ENCODE measurements around the gene MYH7B. TPM values are rescaled to one million over a fixed set of nuclear protein-coding genes. Genes with fewer than 3 reads are reported as not detected.

Gene MYH7B
- total RNA-seq, 2 donors from 2014 or later: 0.42 to 0.57 TPM

DNA sequence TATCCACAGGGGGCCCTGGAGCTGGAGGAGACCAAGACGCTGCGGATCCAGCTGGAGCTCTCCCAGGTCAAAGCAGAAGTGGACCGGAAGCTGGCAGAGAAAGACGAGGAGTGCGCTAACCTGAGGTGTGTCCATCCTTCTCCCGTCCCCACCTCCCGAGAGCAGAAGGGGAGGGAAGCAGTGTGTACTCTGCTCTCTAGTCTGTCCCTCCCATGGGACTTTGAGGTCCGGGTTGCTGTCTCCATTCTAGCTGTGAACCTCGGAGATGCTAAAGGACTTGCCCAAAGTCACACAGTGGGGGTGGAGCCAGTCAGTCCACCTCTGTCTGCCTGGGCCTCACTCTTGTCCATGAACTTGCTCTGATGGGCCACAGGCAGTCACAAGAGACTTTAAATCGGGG is 44.1 kb downstream of the MYH7B start:
- intact Hi-C loops (cut with DNase I): loop anchor here in 1 of 2 donors (5.0 kb wide), 1 partner anchor 1333 kb away; no protein-coding TSS in a partner anchor
- DNase-seq (ENCODE audit: low spot score): no peak

DNA sequence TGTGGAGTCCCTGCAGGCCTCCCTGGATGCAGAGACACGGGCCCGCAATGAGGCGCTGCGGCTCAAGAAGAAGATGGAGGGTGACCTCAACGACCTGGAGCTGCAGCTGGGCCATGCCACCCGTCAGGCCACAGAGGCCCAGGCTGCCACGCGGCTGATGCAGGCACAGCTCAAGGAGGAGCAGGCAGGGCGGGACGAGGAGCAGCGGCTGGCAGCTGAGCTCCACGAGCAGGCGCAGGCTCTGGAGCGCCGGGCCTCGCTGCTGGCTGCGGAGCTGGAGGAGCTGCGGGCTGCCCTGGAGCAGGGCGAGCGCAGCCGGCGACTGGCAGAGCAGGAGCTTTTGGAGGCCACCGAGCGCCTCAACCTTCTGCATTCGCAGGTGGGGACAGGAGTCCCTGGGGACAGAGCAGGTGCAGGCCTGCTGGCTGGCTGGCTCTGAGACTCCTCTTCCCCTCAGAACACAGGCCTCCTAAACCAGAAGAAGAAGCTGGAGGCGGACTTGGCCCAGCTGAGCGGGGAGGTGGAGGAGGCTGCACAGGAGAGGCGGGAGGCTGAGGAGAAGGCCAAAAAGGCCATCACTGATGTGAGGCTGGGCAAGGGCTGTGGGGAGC is 44.7 kb downstream of the MYH7B start:
- intact Hi-C loops (cut with DNase I): no loop called here
- no peak for DNase-seq (ENCODE audit: low spot score)

- no peak for DNase-seq (ENCODE audit: low spot score)
- intact Hi-C loops (cut with DNase I): no loop called here
Observed at GRCh38 chr20:35000922-35001595, 45.4 kb downstream of the MYH7B start.

- DNase-seq (ENCODE audit: low spot score): no peak
- intact Hi-C loops (cut with DNase I): no loop called here
Observed at GRCh38 chr20:35001596-35002362, 46.1 kb downstream of the MYH7B start.

GRCh38 chr20:35002426-35003210 is 47.0 kb downstream of the MYH7B start:
- peak; percentile 62 for DNase-seq (ENCODE audit: low spot score)
- intact Hi-C loops (cut with DNase I): no loop called here

DNA sequence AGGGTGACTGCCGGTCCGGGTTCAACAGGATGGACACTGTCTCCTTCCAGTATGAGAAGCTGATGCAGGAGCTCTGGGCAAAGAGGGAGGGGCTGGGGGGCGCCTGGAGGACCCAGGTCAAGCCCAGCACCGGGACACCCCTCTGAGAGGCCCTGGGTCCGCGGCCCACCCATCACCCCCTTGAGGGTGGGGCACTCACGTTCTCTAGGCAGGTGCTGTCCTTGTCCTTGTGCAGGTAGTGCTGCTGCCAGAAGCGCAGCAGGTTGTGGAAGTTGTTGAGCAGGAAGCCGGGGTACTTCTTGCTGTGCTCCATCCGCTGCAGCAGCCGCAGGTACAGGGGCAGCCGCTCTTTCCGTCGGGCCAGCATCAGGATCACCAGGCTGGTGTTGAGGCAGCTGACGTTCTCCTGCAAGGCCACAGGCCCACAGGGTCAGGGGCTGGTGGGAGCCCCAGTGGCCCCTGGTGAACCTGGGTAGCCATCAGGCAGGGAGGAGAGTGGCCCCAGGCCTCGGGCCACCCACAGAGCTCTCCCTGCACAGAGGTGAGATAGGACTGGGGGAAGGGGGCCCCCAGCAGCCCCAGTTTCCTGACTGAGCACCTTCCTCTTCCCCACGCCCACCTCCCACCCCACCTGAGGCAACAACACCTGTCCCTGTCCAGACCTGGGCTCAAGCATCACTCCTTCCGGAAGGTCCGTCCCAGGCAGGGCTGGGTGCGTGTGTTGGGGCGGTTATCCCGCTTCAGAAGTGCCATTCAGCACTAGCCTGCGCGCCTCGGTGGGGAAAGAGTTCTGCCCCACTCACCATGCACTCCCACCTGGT is 47.8 kb downstream of the MYH7B start:
- peak; percentile 72 for DNase-seq (ENCODE audit: low spot score)
- intact Hi-C loops (cut with DNase I): no loop called here

GRCh38 chr20:35004051-35004725 is 48.5 kb downstream of the MYH7B start:
- DNase-seq (ENCODE audit: low spot score): peak; percentile 66
- intact Hi-C loops (cut with DNase I): no loop called here

DNA sequence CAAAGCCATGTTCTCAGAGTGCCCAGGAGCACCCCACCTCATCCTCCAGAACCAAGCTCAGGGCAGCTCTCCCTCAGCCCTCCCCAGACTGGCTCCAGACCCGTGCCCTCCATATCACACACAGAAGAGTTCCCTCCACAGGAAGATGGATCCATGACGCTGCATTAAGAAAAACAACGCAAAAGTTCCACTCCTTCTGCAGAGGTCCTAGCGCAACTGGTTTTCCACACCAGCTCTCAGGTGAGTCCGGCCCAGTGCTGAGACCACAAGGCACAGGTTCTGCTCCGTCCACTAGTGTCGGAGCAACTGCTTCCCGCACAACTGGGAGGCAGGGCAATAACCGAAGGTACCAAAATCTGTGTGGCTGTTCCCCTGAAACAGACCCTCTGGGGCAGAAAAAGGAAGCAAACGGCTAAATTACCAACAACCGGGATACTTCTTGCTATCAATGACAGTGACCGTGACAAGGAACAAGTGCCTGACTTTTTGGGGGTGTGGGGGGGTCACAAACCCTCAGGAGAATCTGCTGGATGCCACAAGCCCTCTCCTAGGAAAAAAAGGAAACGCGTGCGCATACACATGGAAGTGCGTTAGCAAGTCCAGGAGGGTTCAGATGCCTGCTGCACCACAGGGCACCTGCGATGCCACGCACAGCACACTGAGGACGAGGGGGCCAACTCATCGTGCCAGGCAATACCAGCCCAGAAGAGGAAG is 49.2 kb downstream of the MYH7B start:
- intact Hi-C loops (cut with DNase I): no loop called here
- peak; percentile 40 for DNase-seq (ENCODE audit: low spot score)

Small RNA genes lying within 50 kb of the gene (microRNA-seq; reads per million reads assigned to microRNA genes)
- gene MIR499A (ENCODE audit: borderline microRNAs expressed in 2 of 2): 0 to 0.26 reads per million in 2 donors
- gene MIR499B (ENCODE audit: borderline microRNAs expressed in 2 of 2): 0 reads per million in 2 donors

Other genes with a start within 250 kb of the MYH7B start
- gene NCOA6, start 130.2 kb upstream of the MYH7B start, total RNA-seq: 10 to 100 TPM; 22.0 to 25.0 TPM
- 10 to 100 TPM; 11.1 to 11.8 TPM for gene GGT7, start 83.0 kb upstream of the MYH7B start, total RNA-seq
- 10 to 100 TPM; 37.4 to 43.1 TPM for gene ACSS2, start 79.3 kb upstream of the MYH7B start, total RNA-seq
- 10 to 100 TPM; 23.2 to 25.5 TPM for gene GSS, start 62 bp upstream of the MYH7B start, total RNA-seq
- 10 to 100 TPM; 42.6 to 48.9 TPM for gene TRPC4AP, start 136.9 kb downstream of the MYH7B start, total RNA-seq
- 10 to 100 TPM; 27.9 to 30.6 TPM for gene EDEM2, start 191.5 kb downstream of the MYH7B start, total RNA-seq
- 100 to 1,000 TPM; 181 to 239 TPM for gene PROCR, start 216.2 kb downstream of the MYH7B start, total RNA-seq